ENCODE measurements around the gene C1QBP. TPM values are rescaled to one million over a fixed set of nuclear protein-coding genes. Genes with fewer than 3 reads are reported as not detected.

C1QBP gene
- total RNA-seq, 1 donor from 2014 or later = 108 TPM

- peaks cover 12% of the 10 kb centered on the region for H3K4me1 Mint-ChIP-seq (ENCODE audit: low read depth)
- no peak overlapping the region for H3K27ac Mint-ChIP-seq
- H3K4me3 Mint-ChIP-seq (ENCODE audit: low read depth) = no peak overlapping the region
- DNase-seq (ENCODE audit: low spot score, unreplicated experiment) = no peak
- TF ChIP-seq CTCF (IDR thresholded peaks at IDR 0.05; ENCODE audit: unreplicated experiment) = no peak
- H3K9me3 Mint-ChIP-seq (ENCODE audit: low read depth) = no peaks in the 10 kb centered on the region
- no peaks in the 10 kb centered on the region for H3K27me3 Mint-ChIP-seq
- peaks cover 36% of the 10 kb centered on the region for H3K36me3 Mint-ChIP-seq (ENCODE audit: insufficient read depth)
These were observed 42.5 kb upstream of the C1QBP start for GRCh38 chr17:5481451-5481850.

- Mint-ChIP-seq H3K36me3 (ENCODE audit: insufficient read depth) (peaks cover 38% of the 10 kb centered on the region), H3K4me1 (ENCODE audit: low read depth) (peaks cover 12% of the 10 kb centered on the region), H3K9me3 (ENCODE audit: low read depth) (no peaks in the 10 kb centered on the region), H3K4me3 (ENCODE audit: low read depth) (no peak overlapping the region), H3K27me3 (no peaks in the 10 kb centered on the region), H3K27ac (no peak overlapping the region)
- no peak for TF ChIP-seq CTCF (IDR thresholded peaks at IDR 0.05; ENCODE audit: unreplicated experiment)
- no peak for DNase-seq (ENCODE audit: low spot score, unreplicated experiment)
These were observed 42.0 kb upstream of the C1QBP start for GRCh38 chr17:5480962-5481361.

- Mint-ChIP-seq H3K4me3 (ENCODE audit: low read depth) (no peak overlapping the region), H3K27me3 (no peaks in the 10 kb centered on the region), H3K27ac (no peak overlapping the region), H3K36me3 (ENCODE audit: insufficient read depth) (peaks cover 47% of the 10 kb centered on the region), H3K4me1 (ENCODE audit: low read depth) (peaks cover 1% of the 10 kb centered on the region), H3K9me3 (ENCODE audit: low read depth) (no peaks in the 10 kb centered on the region)
- no peak for TF ChIP-seq CTCF (IDR thresholded peaks at IDR 0.05; ENCODE audit: unreplicated experiment)
- DNase-seq (ENCODE audit: low spot score, unreplicated experiment) = no peak
These were observed 40.0 kb upstream of the C1QBP start for GRCh38 chr17:5478992-5479391.

GRCh38 chr17:5473906-5474305 is 35.0 kb upstream of the C1QBP start:
- H3K4me3 Mint-ChIP-seq (ENCODE audit: low read depth) = no peak overlapping the region
- H3K36me3 Mint-ChIP-seq (ENCODE audit: insufficient read depth) = peaks cover 37% of the 10 kb centered on the region
- no peak for DNase-seq (ENCODE audit: low spot score, unreplicated experiment)
- H3K27ac Mint-ChIP-seq = no peak overlapping the region
- H3K27me3 Mint-ChIP-seq = no peaks in the 10 kb centered on the region
- TF ChIP-seq CTCF (IDR thresholded peaks at IDR 0.05; ENCODE audit: unreplicated experiment) = no peak
- H3K9me3 Mint-ChIP-seq (ENCODE audit: low read depth) = no peaks in the 10 kb centered on the region
- no peaks in the 10 kb centered on the region for H3K4me1 Mint-ChIP-seq (ENCODE audit: low read depth)

GRCh38 chr17:5472511-5472910 is 33.6 kb upstream of the C1QBP start:
- Mint-ChIP-seq H3K9me3 (ENCODE audit: low read depth) (no peaks in the 10 kb centered on the region), H3K27me3 (no peaks in the 10 kb centered on the region), H3K4me3 (ENCODE audit: low read depth) (no peak overlapping the region), H3K4me1 (ENCODE audit: low read depth) (peaks cover 6% of the 10 kb centered on the region), H3K27ac (no peak overlapping the region), H3K36me3 (ENCODE audit: insufficient read depth) (peaks cover 26% of the 10 kb centered on the region)
- DNase-seq (ENCODE audit: low spot score, unreplicated experiment) = no peak
- TF ChIP-seq CTCF (IDR thresholded peaks at IDR 0.05; ENCODE audit: unreplicated experiment) = no peak
